SW 1271 (cell line): ENCODE measurements around the gene ZRANB3.

Source experiments
- DNase-seq, 2 experiments: peaks; one replicate each; lab custom pipeline; 2025; lab: John Stamatoyannopoulos, UW

The ZRANB3 gene

GRCh38 chr2:135174049-135174809, 356.8 kb downstream of the ZRANB3 start:
- no peak for DNase-seq

GRCh38 chr2:135169900-135170753, 360.9 kb downstream of the ZRANB3 start:
- DNase-seq = no peak

- DNase-seq = no peak
Observed at GRCh38 chr2:135168204-135168856, 362.7 kb downstream of the ZRANB3 start.

GRCh38 chr2:135167273-135167672, 363.7 kb downstream of the ZRANB3 start:
- DNase-seq = no peak

- DNase-seq = peak; percentile 17 to 60
Observed at GRCh38 chr2:135164431-135164830, 366.6 kb downstream of the ZRANB3 start.

- DNase-seq = no peak
Observed at GRCh38 chr2:135163901-135164300, 367.1 kb downstream of the ZRANB3 start.

GRCh38 chr2:135163306-135163705, 367.7 kb downstream of the ZRANB3 start:
- DNase-seq = no peak

GRCh38 chr2:135162786-135163185, 368.2 kb downstream of the ZRANB3 start:
- no peak for DNase-seq

GRCh38 chr2:135162377-135162776, 368.6 kb downstream of the ZRANB3 start:
- no peak for DNase-seq

- DNase-seq = no peak
Observed at GRCh38 chr2:135159191-135159590, 371.8 kb downstream of the ZRANB3 start.

GRCh38 chr2:135157856-135158255, 373.2 kb downstream of the ZRANB3 start:
- DNase-seq = no peak

- no peak for DNase-seq
Observed at GRCh38 chr2:135154962-135155361, 376.1 kb downstream of the ZRANB3 start.

- no peak for DNase-seq
Observed at GRCh38 chr2:135152361-135152760, 378.7 kb downstream of the ZRANB3 start.

- DNase-seq = no peak
Observed at GRCh38 chr2:135151615-135152014, 379.4 kb downstream of the ZRANB3 start.

- DNase-seq = no peak
Observed at GRCh38 chr2:135150725-135151124, 380.3 kb downstream of the ZRANB3 start.

- no peak for DNase-seq
Observed at GRCh38 chr2:135149251-135149650, 381.8 kb downstream of the ZRANB3 start.

GRCh38 chr2:135144343-135144742, 386.7 kb downstream of the ZRANB3 start:
- DNase-seq = no peak

- no peak for DNase-seq
Observed at GRCh38 chr2:135142323-135142722, 388.7 kb downstream of the ZRANB3 start.

- DNase-seq = no peak
Observed at GRCh38 chr2:135140606-135141005, 390.4 kb downstream of the ZRANB3 start.

- no peak for DNase-seq
Observed at GRCh38 chr2:135132314-135132713, 398.7 kb downstream of the ZRANB3 start.

GRCh38 chr2:135130751-135131150, 400.3 kb downstream of the ZRANB3 start:
- DNase-seq = no peak

GRCh38 chr2:135125940-135126339, 405.1 kb downstream of the ZRANB3 start:
- no peak for DNase-seq
